SU-DHL-6 (cell line): ENCODE measurements around the gene CSK.

ENCODE experiments used
- CTCF ChIP-seq: fragments of 200-600 bp; sonication (generic); IDR thresholded peaks from one replicate; pipeline ENCODE4 v1.5.1; 2017; ENCODE audit warnings: antibody characterized with exemption, mild to moderate bottlenecking, low read length, moderate library complexity; ENCODE audit not compliant: insufficient read depth, poor library complexity, severe bottlenecking
- EZH2phosphoT487 ChIP-seq: fragments of 200-600 bp; sonication (generic), shearing (Covaris generic); conservative IDR thresholded peaks from 2 replicates; pipeline ENCODE4 v1.6.1; 2018; ENCODE audit warnings: mild to moderate bottlenecking, antibody characterized with exemption, low read length, moderate library complexity, mixed read lengths

DNA sequence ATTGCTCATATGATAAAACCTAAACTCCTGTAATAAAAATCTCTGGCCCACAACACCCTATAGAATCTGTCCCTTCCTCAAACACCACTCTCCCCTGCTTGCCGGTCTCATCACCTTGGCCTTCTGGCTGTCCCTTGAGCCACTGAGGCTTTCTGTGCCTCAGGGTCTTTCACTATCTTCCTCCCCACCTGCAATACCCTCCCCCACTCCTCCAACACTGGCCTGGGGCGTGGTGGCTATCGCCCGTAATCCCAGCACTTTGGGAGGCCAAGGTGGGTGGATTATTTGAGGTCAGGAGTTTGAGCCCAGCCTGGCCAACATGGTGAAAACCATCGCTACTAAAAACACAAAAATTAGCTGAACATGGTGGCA, 3.3 kb upstream of the CSK start:
- TF ChIP-seq CTCF = no peak
- TF ChIP-seq EZH2phosphoT487 = no peak
